TTC549 (cell line): Measurements from ENCODE around the gene REX1BD.

Source experiments
- FAIRE-seq: peaks from 2 replicates; lab custom pipeline; 2012; peaks lifted over from hg19 to GRCh38; lab: Jason Lieb, UNC

The REX1BD gene

DNA sequence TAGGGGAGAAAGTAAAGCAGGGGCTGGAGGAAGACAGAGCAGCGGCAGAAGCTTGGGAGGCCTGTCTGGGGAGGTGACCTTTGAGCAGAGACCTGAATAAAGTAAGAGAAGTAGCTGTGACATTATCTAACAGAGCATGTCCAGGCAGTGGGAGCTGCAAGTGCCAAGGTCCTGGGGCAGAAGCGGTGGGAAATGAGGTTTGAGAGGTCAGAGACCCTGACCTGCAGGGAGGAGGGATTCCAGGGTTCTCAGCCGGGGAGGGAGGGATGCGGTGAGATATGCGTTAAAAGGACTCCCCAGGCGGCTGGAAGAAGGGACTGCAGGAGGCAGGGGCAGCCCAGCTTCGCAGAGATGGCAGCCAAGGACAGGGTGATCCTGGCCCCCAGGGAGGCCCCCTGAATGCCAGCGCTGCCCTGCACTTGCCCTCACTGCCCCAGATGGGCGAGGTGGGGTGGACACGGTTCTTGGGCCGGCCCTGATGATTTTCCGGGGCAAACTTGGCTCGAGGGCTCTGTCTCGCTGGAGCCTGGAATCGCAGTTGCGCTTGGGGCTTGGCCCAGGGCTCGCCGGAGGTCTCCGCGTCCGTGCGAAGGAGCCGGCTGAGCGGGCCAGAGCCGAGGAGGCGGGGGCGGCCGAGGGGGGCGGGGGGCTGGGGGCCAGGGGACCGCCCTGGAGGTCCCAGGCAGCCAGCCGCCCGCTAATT lies 14.8 kb downstream of the REX1BD start:
- no peak for FAIRE-seq

DNA sequence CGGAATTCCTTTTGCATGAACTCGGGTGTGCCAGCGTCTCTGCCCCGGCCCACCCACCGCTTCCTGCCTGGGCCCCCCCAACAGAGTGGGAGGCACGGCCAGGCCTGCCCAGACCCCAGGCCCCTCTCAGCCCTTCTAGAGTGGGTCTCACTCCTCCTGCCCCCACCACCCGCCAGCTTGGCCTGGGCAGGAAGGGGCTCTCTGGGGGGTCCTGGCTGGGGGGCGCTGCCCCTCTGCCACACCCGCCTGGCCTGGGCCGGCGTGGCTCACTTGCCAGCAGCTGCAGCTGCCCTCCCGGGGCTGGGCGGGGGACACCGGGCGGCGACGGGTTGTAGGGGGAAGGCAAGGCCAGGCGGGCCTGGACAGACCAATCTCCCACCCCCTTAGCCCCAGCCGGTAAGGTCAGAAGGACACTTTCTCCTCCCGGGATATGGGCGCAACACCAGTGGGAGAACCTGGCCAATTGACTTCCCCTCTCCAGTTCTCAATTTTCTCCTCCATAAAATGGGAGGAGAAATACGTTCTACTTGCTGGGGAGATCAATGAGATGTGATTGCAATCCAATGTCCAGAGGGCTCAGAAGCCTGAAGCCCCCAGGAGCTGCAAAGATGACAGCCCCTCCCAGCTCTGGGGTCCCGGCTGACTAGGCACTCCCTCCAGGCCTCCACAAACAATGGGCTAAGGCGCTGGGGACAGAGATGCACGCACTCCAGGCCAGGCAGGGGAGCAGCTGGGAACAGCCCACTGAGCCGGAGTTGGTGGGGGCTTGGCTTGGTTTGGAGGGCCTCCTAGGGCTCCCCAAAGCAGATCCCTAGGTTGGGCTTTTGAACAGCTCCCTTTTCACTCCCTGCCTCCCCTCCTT lies 15.6 kb downstream of the REX1BD start:
- FAIRE-seq: no peak

DNA sequence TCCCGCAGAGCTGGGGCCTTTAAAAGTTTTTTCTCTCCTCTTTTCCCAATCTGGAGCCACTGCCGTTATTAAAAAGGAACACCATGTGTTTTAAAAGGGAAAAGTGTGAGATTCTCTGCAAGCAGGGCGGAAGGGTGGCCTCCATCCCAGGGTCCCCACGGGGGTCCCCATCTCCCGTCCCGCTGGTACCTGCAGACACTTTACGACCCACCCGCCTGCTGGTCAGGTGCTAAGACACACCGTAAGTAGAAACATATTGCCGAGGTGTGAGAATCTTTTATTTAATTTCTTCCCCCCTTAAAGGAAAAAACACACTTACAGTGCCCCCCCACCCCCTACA lies 16.2 kb downstream of the REX1BD start:
- no peak for FAIRE-seq

DNA sequence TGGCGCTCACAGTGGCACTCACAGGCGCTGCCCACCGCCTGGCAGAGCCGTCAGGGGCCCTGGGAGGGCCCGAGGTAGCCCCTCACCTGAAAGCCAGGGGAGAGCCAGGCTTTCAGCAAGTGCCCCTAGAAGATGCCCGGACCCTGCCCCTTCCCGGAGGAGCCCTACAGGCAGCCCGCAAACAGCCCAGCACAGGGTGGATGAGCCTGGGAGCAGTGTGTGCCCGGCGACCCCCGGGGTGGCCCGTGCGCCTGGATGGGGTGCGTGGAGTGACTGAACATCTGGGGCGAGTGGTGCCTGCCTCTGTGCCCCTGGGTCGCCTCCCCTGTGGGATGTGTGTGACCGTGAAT lies 16.6 kb downstream of the REX1BD start:
- no peak for FAIRE-seq

DNA sequence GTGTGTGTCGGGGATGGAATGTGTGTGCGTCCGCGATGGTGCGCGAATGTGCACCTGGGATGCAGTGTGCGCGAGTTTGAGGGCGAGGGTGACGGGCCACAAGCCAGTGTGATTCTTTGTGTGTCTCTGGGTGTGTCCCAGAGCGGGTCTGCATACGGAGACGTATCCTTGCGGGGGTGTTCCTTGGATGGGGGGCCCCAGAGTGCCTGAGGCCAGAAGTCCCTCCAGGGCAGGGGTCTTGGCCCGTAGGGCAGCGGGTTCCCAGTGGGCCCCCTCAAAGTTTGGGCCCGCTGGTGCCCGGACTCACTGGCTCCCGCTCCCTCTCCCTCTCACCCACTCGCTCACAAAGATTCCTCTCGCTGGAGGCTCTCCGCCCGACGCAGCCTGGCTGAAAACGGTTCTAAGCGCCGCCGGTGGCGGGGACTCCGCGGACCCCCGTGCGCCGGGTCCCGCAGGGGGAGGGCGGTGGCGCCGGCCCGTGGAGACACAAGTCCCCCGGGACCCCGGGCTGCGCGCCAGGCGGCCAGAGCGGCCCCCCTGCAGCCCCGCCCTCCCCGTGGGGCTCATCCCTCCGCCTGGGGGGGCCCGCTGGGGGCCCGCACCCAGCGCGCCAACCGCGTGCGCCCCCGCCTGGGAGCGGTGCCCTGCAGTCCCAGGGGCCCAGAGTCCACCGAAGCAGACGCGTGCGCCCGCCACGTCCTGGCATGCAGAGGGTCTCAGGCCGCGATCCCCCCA lies 17.1 kb downstream of the REX1BD start:
- FAIRE-seq: no peak

DNA sequence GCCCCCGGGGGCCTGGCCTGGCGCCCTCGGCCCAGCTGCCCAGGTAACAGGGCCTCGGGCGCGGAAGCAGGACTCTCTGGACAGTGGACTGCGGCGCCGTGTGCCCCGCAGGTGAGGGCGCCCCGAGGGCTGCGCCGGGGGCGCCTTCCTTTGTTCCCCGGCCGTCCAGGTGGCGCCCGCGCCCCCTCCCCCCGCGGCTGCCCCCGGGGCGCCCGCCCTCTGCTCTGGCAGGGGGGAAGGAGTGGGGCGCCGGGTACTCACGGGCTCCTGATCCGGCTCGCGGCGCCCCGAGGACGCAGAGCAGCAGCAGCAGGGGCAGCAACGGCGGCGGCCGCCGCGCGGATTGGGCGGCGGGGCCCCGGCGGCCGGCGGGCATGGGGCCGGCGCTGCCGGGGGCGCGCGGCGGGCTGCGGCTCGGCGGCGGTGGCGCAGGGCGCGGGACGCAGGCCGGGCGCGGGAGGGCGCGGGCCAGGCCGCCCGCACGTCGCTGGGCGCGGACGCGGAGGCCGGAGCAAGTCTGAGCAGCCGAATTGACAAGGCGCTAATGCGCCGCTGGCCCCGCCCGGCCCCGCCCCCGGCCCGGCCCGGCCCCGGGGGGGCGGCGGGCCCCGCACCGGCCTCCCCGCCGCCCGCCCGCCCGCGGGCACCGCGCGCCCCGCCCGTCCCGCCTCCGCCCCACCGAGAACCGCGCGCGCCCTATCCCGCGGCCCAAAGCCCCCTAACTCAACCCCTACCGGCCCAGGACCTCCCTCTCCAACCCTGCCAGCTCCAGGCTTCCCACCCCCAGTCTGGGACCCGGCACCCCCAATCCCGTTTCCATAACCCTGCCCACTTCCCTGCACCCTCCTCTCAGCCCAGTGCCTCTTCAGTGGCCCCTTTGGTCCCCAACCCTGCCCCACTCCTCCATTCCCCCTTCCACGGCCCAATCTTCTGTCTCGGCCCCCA lies 18.0 kb downstream of the REX1BD start, which contains the start of gene CRLF1:
CRLF1 (minus strand) TSS at position 519 of the 945 bp plus-strand sequence; CDS start at position 376, 143 bp downstream.
- no peak for FAIRE-seq

DNA sequence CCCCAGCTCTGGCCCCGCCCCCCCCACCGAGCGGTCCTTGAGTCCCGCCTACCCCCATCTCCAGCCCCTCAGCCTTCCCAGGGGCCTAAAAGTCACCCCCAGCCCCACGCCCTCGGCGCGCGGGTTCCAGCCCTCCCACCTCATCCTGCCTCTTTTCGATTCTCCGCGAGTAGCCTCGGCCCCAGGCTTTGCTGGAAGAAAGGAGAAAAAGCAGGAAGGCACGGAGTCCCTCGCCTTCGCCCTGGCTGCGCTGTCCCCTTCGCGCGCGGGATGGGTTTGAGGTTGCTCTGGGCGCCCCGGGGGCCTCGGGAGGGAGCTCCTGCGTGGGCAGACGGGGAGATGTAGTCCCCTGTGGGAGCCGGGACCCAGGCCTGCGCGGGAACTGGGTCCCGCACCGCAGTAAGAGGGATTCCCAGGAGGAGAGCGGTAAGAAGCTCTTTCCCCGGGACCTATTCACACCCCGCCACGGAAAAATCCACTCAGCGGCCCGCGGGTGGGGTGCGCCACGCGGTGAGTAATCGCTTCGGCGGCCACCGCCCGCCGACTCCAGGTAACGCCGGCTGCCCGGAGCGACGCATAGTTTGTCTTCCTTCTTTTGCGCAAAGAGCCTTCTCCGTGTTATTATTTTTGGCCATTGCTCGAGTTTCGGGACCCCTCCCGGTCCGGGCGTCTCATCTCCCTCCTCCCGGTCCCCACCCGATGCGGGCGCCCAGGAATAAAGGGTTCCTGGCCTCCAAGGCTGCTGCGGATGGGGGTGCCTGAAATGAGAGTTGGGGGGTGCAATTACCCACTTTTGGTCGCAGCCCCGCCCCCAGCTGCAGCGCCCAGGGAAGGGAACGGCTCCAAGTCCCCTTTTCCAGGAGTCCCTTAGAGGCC lies 18.9 kb downstream of the REX1BD start:
- no peak for FAIRE-seq

DNA sequence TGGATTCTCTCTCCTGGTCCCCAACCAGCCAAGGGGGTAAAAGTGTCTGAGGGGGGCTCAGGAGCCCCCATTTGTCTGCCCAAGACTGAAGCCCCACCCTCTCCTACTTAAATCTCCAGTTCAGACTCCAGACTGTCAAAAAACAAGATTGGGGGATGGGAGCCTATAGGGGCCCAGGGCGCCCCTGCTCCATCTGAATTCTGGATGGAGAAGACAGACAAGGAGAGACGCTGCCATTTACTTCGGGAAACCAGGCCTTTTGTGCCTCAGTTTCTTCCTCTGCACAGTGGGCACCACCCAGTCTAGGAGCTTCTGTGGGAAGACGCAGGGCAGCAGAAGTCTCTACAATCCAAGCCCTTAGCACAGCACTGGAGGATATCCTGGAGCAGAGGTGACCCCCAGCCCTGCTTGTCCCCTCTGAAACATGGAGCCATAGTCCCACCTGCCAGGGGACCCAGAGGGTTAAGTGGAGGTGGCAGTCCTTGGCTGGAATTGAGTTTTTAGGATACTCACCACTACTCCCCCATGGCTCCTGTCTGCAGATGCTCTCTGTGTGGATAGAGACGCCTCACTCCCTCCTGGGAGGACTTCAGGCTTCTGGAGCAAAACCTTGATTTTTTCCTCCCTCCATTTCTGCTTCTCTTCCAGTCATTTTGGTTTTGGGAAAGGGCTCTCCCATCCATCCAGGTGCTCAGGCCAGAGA lies 19.7 kb downstream of the REX1BD start:
- FAIRE-seq: no peak

DNA sequence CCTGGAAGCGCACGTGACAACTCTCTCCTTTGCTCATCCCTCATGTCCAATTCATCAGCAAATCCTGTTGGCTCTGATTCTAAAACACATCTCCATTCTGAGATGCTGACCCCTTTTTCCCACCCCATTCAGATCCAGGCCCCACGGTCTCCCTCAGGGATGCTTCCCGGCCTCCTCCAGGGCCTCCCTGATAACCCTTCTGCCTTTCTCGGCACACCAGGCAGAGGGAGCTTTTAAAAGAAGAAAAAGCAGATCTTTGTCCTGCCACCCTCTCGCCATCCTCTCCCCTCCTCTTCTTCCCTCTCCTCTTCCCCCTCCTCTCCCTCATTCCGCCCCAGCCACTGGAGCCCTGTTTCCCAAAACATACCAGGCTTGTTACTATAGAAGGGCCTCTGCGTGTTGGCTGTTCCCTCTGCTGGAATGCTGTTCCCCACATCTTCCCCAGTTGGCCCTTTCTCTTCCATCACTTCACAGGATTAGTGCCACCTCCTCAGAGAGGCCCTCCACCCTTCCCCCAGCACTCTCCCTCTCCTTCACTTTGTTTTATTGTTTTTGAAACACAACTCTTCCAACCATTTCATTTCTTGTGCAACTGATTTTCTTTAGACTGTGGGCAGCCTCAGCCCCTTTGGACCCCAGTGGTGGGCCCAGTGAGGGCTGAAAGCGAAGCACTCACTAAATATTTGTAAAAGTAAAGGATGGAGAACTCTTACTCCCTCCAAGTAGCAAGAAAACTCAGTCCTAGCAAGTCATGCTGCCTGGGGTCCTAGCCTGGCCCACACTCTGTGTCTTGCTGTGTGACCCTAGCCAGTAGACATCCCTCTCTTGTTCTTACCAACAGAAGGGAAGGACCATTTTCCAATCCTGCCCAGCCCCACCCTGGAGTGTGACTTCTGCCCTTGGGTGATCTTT lies 20.5 kb downstream of the REX1BD start:
- FAIRE-seq: no peak

DNA sequence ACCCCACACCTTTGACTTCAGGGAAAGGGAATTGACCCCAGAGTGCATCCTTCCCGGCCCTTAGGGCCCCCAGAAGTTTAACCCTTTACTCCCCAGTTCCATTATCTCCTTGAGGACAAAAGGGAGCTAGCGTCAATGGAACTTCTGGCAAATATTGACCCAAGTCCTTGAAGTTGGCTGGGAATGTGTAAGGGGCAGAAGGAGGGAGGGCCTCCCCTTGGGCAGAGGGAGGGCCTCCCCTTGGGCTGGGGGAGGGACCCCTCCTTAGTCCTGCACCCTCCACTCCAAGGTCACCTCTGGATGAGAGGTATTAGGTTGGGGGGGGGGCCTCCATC lies 21.1 kb downstream of the REX1BD start:
- no peak for FAIRE-seq

DNA sequence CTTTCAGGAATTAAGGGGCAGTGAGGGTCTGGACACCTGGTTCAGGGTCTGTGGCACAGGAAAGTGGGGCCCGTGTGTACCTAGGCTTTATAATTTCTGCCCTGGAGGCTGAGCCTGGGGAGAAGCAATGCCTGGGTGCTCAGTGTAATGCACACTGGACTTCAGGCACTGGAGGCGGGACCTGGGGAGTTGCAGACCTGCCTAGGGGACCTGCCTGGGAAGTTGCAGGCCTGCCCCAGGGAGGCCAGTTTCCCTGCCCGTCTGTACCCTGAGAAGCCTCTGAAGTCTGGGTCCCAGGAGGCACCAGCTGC lies 21.6 kb downstream of the REX1BD start:
- FAIRE-seq: no peak

DNA sequence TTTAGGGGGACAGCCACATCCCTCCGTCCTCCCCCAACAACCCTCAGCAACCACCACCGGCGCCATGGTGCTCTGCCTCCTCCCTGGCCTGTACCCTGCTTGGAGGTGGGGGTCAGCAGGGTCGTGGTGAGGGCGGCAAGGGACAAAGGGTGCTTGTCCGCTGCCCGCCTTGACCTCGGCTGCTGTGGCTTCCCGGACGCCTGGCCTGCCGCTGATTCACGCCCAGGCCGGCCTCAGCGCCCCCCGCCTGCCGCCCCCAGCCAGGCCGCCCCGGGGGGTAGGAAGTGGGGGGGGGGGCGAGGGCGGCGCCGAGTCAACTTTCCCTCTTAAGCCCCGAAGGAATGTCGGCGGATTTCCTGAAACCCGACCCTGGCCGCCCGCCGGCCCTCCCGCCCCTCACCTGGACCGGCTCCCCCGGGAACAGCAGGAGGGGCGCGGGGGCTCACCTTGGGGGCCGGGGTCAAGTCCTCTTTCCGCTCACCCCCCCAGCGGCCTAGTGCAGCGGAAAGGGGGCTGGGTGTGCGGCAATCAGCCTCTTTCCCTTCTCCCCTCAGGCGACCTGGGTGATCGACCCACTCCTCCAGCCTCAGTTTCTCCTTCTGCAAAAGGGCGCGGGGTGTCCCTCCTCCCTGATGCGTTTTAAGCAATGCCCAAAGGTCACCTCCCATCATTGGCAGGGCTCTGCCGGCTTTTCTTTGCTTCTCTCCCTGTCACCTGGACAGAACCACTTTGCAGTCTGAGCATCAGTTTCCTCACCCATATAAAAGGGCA lies 22.1 kb downstream of the REX1BD start:
- no peak for FAIRE-seq

DNA sequence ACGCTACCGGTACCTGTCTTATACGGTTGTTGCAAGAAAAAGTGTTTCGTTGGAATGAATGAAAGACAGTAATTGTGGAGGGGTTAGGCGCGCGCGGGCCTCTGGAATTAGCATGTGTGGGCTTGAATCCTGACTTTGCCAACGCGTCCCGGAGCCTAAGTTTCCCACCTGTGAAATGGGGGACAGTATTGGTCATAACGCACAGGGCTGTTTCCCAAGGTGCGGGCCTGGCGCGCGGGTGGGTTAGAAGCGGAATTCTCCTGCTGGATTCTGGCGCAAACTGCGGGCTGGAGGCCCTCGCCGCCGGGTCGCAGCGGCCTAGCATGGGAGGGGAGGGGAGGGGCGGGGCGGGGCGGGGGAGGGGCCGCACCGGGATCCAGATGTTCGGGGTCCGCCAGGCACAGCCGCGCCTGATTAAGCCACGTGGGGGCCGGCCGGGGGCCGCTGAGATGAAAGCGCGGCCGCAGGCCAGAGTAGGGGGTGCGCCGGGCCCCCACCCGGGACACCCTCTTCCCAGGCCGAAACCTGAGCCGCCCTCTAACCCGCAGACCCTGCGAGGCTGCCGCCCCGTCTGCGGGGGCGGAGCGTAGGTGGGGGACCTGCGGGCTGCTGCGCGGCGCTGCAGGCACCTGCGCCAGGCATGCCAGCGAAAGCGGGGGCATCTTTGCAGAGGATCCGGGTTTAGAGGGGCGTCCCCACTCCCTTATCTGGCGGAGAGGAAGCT lies 22.9 kb downstream of the REX1BD start:
- no peak for FAIRE-seq

DNA sequence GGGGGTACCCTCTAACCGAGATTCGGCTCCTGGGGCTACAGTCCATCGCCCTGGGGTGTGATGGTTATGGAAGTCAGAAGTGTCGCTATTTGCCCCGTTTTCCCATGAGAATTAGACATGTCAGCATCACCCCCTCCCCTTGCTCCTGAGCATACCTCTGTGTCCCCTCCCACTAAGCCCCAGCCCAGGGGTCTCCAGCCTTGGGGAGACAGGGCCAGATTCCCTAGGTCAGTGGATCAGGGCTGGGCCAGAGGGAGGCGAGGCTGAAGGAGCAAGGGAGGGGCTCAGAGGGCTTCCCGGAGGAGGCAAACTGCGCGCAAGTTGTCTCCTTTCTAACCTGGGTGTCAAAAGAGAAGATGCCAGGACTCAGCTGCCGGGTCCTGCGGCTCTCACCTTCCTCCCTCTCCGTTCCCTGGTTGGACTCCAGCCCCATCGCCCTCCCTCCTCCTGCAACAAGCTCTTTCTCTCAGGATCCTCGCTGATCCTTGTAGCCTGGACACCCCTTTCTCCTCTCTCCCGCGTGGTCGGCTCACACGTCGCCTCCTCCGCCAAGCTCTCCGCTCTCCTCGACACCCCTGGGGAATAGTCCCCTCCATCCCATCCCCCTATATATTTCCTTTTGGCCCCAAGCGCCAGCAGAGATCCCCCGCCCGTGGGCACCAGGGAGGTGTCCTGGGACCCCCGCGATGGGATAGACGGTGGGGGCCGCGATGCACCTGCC lies 23.6 kb downstream of the REX1BD start:
- no peak for FAIRE-seq

DNA sequence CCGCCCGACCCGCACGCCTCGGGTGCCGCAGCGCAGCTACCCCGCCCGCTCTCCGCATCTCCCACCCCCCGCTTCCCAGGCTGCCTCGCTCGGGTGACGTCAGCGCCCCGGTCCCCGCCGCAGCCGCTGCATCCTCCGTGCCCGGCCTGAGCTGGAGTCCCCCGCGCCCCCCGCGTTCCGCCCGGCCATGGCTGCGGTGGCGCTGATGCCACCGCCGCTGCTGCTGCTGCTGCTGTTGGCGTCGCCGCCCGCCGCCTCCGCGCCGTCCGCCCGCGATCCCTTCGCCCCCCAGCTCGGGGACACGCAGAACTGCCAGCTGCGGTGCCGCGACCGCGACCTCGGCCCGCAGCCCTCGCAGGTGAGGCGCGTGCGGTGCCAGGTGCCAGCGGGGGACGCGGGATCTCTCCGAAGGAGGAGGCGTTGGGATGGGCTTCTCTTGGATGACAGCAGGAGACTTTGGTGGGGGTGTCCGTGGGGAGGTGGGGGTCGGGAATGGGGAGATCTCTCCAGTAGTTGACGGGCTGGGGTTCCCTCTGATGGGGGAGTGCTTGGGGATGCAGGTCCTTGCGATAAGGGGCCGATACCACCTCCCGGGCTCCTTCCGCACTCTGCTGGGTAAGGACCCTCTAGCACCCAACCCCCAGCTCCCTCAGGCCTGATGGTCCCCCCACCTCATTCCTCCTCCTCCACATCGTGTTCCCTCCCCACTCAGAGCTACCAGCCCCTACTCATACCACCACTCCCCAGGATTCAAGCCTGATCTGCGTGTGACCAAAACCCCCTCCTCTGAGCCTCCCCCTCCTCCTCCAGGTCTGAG lies 24.4 kb downstream of the REX1BD start, which contains the start of gene TMEM59L:
TMEM59L (plus strand) TSS at position 99 of the 817 bp plus-strand sequence; CDS start at position 188, 89 bp downstream.
- no peak for FAIRE-seq

DNA sequence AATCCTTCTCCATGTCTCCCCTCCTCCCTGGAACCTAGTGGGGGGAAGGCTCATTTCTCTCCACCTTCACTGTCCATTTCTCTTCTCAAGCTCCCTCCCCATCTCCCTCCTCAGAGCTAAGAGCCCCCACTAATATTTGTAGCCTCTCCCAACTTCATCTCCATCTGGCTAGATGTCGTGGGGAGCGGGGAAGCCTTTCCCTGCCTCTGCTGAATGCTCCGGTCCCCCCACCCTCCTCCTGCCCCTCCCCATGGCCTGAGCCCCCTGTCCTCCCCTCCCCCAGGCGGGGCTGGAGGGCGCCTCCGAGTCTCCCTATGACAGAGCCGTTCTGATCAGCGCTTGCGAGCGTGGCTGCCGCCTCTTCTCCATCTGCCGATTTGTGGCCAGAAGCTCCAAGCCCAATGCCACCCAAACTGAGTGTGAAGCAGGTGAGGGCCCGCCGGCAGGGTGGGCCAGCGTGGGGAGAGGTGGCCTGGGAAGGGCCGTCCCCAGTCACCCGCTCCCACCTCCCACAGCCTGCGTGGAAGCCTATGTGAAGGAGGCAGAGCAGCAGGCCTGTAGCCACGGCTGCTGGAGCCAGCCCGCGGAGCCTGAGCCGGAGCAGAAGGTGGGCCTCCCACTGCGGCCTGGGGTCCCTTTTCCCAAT lies 25.1 kb downstream of the REX1BD start:
- FAIRE-seq: no peak
